Activated T-cell treated with anti-CD3 and anti-CD28 coated beads, Interleukin-2, amount 50 U/mL, for 24 hours (primary cell): Measurements from ENCODE around the gene STK32C.

ENCODE experiments used
- DNase-seq: peaks from one replicate; pipeline ENCODE4 v3.0.0-alpha.2; 2020
- H3K27ac Mint-ChIP-seq: 2 replicates; pipeline ENCODE4 v1.8.0; 2020; ENCODE audit warnings: mild to moderate bottlenecking, mixed read lengths
- H3K27me3 Mint-ChIP-seq: 2 replicates; pipeline ENCODE4 v1.8.0; 2020; ENCODE audit warnings: mixed read lengths
- H3K36me3 Mint-ChIP-seq: 2 replicates; pipeline ENCODE4 v1.8.0; 2020; ENCODE audit warnings: low read depth, mixed read lengths
- H3K4me1 Mint-ChIP-seq: 2 replicates; pipeline ENCODE4 v1.8.0; 2020; ENCODE audit warnings: low read depth, mixed read lengths
- H3K4me3 Mint-ChIP-seq: 2 replicates; pipeline ENCODE4 v1.8.0; 2020; ENCODE audit warnings: mild to moderate bottlenecking, moderate library complexity, mixed read lengths
- H3K9me3 Mint-ChIP-seq: 2 replicates; pipeline ENCODE4 v1.8.0; 2020; ENCODE audit warnings: mixed read lengths

The STK32C gene

DNA sequence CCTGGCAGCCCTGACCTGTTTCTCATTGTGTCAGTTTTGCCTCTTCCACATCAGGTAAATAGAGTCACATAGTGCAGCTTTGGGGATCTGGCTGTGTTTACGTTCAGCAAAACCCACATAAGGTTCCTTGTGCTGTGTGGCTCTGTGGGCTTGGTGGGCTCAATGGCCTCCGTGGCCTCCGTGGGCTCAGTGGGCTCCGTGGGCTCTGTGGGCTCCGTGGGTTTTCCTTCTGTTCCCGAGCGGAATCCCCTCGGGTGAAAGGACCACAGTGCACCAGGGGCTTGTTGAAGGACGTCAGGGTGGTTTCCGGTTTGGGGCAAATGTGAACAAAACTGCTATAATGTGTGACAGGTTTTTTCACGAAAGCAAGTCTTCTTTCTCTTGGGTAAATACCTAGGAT, 133.5 kb downstream of the STK32C start:
- Mint-ChIP-seq H3K27ac (no peak overlapping the region), H3K4me3 (no peak overlapping the region), H3K9me3 (peaks cover 4% of the 10 kb centered on the region), H3K36me3 (no peaks in the 10 kb centered on the region), H3K27me3 (peaks cover 38% of the 10 kb centered on the region), H3K4me1 (peaks cover 5% of the 10 kb centered on the region)
- DNase-seq = no peak

DNA sequence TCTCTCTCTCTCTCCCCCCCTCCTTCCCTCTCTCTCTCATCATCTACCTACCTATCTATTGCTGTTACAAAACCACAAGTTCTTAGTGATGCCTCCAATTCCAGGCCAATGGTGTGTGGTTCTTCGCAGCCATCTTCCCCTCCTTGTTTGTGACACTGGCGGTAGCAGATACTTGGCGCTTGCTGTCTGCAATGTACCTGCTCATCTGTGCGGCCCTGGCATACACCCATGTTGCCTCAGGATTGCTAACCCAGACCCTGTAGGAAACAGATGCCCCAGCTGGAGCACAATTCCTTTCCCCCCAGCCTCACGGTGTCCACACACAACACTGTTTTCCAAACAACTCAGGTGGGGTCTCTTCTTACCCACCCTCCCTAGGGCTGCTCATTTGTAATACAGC, 134.6 kb downstream of the STK32C start:
- H3K4me1 Mint-ChIP-seq = peaks cover 5% of the 10 kb centered on the region
- H3K9me3 Mint-ChIP-seq = peaks cover 4% of the 10 kb centered on the region
- H3K27me3 Mint-ChIP-seq = peaks cover 28% of the 10 kb centered on the region
- no peak overlapping the region for H3K4me3 Mint-ChIP-seq
- peak overlapping the region; percentile 66 for H3K27ac Mint-ChIP-seq
- no peaks in the 10 kb centered on the region for H3K36me3 Mint-ChIP-seq
- no peak for DNase-seq

DNA sequence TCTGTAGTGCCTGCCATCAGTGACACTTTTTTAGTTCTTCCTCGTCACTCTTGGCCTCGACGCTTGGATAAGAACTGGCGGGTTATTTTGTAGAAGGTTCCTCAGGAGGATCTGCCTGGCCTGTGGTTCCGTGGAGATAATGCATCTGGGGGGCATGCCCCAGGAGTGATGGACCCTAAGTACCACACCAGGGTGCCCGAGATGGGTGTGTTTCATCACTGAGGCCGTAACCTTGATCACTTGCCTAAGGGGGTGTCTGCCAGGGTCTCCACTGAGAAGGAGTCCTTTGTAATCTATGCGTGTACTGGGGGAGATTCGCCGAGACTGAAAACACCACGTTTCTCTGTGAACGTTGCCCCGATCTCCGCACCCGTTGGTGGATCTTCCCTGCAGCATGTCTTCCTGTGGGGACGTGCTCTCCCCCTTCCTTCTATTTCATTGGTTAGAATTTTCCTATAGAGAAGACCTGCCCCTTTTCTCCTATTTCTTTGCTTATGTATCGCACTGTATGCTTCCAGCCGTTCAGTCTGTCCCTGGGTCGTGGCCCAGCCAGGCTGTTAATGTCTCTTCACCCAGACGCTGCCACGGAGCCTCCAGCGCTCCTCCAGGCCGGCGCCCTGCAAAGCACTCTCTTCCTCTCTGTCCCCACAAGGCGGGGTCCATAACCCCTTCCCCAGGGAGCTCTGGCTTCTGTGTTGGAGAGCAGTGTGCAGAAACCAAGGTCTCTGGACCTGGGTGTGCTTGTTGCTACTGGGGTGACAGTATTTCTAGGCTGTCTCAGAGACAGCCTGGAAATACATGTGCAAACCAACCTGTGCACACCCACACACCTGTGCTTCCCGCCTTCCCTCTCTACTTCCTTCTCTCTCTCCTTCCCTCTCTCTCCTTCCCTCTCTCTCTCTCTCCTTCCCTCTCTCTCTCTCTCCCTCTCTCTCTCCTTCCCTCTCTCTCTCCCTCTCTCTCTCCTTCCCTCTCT, 135.4 kb downstream of the STK32C start:
- DNase-seq = no peak
- peaks cover 20% of the 10 kb centered on the region for H3K27me3 Mint-ChIP-seq
- peaks cover 5% of the 10 kb centered on the region for H3K4me1 Mint-ChIP-seq
- H3K27ac Mint-ChIP-seq = no peak overlapping the region
- no peak overlapping the region for H3K4me3 Mint-ChIP-seq
- no peaks in the 10 kb centered on the region for H3K36me3 Mint-ChIP-seq
- H3K9me3 Mint-ChIP-seq = peaks cover 4% of the 10 kb centered on the region

DNA sequence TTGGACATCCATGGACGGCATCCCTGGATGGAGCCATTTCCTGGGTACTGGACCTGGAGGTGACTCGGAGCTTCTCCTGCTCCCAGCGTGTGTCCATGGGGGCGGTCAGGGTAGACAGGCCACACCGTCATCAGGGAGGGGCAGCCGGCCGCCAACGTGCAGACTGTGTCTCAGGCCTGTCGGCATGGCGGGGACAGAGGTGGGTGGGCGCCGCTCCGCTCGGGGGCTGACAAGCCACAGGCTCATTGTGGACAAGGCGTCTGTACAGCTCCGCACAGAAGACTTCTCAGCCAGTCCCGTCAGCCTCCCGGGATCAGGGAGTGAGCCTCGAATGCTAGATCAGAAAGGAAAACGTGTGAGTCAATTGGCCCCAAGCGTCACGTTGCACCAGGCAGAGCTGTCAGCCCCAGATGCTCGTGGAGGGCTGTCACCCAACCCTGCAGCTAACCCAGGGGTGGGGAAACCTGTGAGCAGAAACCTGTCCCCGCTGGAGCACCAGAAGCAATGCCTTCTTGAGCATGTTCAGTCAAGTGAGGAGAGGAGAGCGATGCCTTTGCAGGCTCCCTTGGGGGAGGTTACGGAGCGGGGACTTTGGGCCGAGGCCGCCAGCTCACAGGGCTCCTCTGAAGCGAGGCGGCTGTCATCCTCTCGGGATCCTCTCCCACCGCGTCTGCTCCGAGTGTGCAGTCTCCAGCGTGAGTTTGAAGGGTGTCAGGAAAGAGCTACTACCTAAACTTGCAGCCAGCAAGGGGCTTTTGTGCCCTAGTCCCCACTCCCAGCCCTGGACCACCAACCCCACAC, 137.0 kb downstream of the STK32C start:
- no peak overlapping the region for H3K4me3 Mint-ChIP-seq
- H3K27ac Mint-ChIP-seq = no peak overlapping the region
- H3K9me3 Mint-ChIP-seq = peaks cover 4% of the 10 kb centered on the region
- H3K27me3 Mint-ChIP-seq = peaks cover 7% of the 10 kb centered on the region
- H3K36me3 Mint-ChIP-seq = no peaks in the 10 kb centered on the region
- peaks cover 8% of the 10 kb centered on the region for H3K4me1 Mint-ChIP-seq
- DNase-seq = no peak

DNA sequence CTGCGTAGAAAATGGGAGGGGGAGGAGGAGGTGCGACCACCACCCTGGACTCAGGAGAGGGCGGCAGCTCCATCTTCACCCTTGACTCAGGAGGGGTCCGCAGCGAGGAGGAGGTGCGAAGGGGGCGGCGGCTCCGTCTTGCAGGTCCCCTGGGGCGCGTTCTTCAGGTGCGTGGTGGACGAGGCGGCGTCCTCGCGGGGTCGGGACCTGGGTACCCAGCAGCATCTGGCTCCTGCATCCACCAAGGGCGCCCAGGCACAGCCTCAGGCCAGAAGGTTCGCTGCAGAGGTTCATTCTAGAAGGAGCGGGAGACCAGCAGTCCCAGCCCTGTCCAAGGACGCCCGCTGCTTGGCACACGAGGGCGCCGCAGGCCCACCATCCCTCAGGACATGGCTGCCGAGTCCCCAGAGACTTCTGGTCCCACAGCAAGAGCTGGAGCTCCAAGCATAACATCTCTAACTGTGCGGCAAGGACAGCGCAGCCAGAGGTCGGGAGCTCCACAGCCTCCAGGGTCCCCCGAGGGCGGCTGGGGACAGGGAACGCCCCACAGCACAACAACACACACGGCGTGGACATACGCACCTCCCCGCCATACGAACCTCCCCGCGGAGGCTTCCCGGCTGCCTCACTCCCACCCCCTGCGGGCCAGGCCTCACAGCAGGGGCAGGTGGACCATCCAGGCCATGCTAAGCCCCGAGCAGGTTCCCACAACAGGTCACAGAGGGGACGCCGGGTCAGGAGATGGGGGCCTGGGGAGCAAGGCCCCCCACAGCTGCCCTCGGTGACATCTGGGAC, 137.8 kb downstream of the STK32C start:
- no peak for DNase-seq
- Mint-ChIP-seq H3K9me3 (peaks cover 4% of the 10 kb centered on the region), H3K36me3 (no peaks in the 10 kb centered on the region), H3K27me3 (no peaks in the 10 kb centered on the region), H3K4me3 (no peak overlapping the region), H3K27ac (no peak overlapping the region), H3K4me1 (peaks cover 8% of the 10 kb centered on the region)

DNA sequence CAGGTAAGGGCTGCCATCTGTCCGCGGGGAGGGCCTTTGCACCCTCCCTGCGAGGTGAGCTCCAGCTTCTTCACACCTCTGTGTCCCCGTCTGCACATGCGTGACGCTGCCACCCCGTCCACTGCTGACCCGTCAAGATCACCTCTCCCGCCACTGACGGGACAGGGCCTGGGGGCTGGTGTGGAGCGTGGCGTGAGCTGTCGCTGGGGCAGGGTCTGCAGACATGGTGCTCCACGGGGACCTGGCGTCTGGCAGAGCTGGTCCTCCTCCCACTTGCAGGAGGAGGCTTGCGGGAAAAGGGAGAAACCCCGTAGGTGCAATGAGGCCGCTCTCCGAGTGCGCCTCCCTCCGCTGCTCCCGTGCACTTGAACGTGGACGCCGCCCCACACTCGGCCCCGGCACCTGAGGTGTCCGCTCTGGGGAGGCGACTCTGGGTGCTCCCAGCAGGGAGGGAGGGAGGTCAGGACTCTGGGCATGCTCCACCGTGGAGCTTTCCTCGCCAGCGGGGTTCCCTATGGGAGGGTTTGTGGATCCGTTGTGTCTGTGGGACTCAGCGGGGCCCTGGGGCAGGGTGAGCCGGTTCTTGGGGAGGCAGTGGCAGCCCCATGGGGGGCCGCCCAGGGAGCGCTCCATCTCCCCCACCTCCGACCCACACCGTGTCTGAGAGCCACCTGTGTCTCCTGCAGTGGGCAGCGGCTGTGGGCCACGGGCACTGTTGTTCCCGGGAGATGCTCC, 138.6 kb downstream of the STK32C start:
- H3K27me3 Mint-ChIP-seq = no peaks in the 10 kb centered on the region

DNA sequence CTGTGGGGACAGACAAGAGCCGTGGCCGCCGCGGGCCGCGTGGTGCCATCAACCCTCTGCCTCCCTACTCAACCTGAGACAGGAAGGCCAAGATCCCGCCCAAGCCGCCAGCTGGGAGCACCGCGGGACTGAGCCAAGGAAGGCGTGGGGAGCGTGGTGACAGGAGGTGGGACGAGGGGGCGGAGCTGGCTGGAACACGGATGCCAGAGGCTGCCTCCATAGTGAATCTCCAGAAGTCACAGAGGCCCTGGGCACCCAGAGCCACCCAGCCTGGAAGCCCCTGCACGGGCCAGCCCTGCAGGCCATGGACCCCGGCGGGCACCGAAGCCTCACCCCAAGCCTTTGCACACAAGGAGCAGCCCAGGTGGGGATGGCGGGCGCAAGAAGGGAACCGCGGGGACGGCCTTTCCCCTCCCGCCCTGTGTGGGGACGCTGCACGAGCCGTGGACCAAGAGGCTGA, 139.1 kb downstream of the STK32C start:
- no peaks in the 10 kb centered on the region for H3K27me3 Mint-ChIP-seq

More for the DNA sequence above, 138.6 kb downstream of the STK32C start:
- H3K36me3 Mint-ChIP-seq = no peaks in the 10 kb centered on the region
- no peak overlapping the region for H3K4me3 Mint-ChIP-seq
- H3K9me3 Mint-ChIP-seq = peaks cover 4% of the 10 kb centered on the region
- H3K4me1 Mint-ChIP-seq = peaks cover 8% of the 10 kb centered on the region
- DNase-seq = no peak
- H3K27ac Mint-ChIP-seq = no peak overlapping the region

DNA sequence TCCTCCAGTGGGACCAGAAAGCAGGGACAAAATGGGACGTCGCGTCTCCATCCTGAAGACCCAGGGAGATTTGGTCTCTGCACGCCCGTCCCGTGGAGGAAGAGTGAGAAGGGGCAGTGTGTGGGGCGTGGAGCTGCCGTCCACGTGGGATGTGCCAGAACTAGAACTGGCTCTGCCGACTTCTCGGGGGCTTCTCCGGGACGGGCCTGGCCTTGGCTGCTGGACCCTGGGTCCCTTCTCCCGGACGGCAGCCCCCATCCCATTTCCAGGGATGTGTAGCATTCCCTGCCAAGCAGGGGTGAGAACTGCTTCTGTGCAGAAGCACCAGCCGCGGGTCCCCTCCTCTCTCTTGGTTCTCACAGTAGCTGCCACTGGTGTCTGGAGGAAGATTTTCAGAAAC, 139.8 kb downstream of the STK32C start:
- Mint-ChIP-seq H3K9me3 (no peaks in the 10 kb centered on the region), H3K27me3 (no peaks in the 10 kb centered on the region), H3K36me3 (no peaks in the 10 kb centered on the region), H3K4me3 (no peak overlapping the region), H3K4me1 (peaks cover 5% of the 10 kb centered on the region), H3K27ac (no peak overlapping the region)
- DNase-seq = no peak

More for the DNA sequence above, 139.1 kb downstream of the STK32C start:
- peaks cover 4% of the 10 kb centered on the region for H3K9me3 Mint-ChIP-seq
- DNase-seq = no peak
- H3K4me1 Mint-ChIP-seq = peaks cover 8% of the 10 kb centered on the region
- no peak overlapping the region for H3K4me3 Mint-ChIP-seq
- H3K36me3 Mint-ChIP-seq = no peaks in the 10 kb centered on the region
- H3K27ac Mint-ChIP-seq = no peak overlapping the region

DNA sequence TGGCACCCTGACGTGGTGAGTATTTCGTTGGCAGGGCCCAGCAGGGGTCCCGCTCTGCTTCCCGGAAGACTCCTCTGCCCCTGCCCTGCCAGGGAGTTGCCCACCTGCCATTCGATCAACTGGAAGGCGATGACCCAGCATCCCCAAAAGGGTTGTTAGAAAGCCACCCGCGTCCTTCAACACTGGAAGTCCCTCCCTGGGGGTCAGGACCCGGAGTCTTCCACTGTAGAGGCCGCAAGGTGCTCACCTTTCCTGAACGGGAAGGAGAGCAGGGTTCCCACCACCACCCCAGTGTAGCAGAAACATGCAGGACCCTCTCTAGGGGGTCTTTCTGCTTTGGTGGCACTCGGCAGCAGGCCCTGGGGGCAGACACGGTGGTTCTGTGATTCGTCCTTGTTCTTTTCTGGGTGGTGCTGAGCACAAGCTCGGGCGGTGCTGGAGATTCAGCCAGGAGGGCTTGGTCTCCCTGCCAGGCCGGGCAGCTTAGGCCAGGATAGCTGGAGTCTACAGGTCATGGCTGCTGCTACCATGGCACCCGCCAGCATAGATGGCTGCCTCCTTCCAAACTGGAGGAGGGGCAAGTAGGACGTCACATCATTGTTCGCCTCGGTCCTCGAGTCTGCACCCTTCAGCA, 140.6 kb downstream of the STK32C start:
- H3K4me1 Mint-ChIP-seq = peaks cover 13% of the 10 kb centered on the region
- H3K9me3 Mint-ChIP-seq = no peaks in the 10 kb centered on the region
- H3K4me3 Mint-ChIP-seq = no peak overlapping the region
- no peak overlapping the region for H3K27ac Mint-ChIP-seq
- no peaks in the 10 kb centered on the region for H3K36me3 Mint-ChIP-seq
- no peak for DNase-seq
- H3K27me3 Mint-ChIP-seq = no peaks in the 10 kb centered on the region

DNA sequence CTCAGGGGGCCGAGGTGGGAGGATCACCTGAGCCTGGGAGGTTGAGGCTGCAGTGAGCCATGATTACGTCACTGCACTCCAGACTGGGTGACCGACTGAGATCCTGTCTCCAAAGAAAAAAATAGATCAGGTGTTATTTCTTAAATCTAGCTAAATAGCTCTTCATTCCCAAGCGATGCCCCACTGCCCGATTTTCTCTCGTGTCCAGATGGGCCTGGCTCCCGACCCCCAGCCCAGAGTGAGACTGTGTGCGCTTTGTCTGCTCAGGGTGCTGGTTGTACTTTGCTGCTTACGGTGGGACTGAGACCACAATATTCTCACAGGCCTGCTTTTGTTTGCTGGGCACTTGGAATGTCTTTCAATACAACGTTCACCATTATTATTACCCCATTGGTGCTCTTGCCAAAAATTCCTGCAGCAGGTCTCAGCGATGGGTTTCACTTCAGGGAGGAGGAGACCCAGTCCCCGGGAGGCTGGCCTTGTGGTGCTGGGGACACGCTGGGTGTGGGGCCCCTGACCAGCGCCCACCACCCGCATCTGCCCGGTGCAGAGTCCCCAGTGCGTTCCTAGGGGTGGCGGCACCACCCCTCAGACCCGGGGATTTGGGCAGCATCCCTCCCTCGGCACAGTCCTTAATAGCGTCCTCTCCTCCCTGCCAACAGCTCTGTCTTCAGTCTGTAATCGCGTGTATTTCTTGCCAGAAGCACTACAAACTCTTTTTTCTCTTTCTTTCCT, 141.4 kb downstream of the STK32C start:
- H3K9me3 Mint-ChIP-seq = no peaks in the 10 kb centered on the region
- H3K4me1 Mint-ChIP-seq = peaks cover 18% of the 10 kb centered on the region
- DNase-seq = no peak
- H3K27ac Mint-ChIP-seq = no peak overlapping the region
- no peak overlapping the region for H3K4me3 Mint-ChIP-seq
- H3K27me3 Mint-ChIP-seq = no peaks in the 10 kb centered on the region
- H3K36me3 Mint-ChIP-seq = no peaks in the 10 kb centered on the region

DNA sequence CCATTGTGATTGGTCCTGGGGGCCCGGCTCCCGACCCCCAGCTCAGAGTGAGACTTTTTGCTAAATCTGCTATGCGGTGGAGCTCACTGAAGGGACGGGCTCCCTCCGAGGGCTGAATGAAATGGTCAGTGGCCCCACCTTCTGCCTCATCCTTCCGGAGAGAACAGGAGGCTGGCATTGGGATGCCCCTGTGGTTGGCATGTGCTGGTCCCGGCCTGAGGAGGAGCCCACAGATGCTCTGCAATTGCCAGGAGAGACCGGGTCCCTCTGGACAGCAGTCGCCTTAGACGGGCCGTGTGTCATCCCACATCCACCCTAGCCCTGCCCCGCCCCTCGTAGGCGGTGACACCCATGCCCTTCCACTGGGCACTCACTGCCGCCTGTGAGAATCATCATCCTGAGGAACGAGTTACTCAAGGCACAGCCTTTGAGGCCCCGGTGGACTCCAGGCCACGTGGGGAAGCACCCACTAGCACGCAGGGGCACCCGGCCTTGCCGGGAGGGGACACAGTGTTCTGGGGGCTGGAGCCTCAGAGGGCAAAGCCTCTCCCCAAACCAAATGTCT, 142.3 kb downstream of the STK32C start:
- Mint-ChIP-seq H3K36me3 (no peaks in the 10 kb centered on the region), H3K27ac (no peak overlapping the region), H3K4me3 (no peak overlapping the region), H3K4me1 (peaks cover 18% of the 10 kb centered on the region), H3K27me3 (no peaks in the 10 kb centered on the region), H3K9me3 (no peaks in the 10 kb centered on the region)
- no peak for DNase-seq

DNA sequence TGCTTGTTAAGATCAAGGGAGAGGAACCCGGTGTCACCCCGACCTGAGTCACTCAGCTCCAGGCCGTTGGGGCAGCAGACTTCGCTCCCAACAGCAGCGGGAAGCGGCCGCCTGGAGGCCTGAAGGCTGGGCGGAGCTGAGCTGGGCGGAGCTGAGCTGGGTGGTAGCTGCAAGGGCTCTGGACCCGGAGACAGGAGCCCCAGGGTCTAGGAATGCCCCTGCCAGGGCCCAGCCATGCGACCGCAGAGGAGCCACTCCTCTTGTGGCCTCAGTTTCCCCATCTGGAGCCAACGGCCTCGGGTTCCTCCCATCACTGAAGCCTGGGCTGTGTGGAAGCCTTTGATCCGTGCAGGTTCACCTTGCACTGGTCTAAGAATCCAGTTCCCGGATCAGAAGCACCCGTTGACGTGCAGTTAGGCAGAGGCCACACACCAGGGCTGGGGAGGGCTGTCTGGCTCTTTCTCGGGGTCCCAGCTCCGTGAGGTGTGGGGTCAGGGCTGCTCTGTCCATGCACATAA, 142.9 kb downstream of the STK32C start:
- no peak overlapping the region for H3K27ac Mint-ChIP-seq
- no peaks in the 10 kb centered on the region for H3K36me3 Mint-ChIP-seq
- H3K27me3 Mint-ChIP-seq = no peaks in the 10 kb centered on the region
- H3K9me3 Mint-ChIP-seq = no peaks in the 10 kb centered on the region
- H3K4me3 Mint-ChIP-seq = no peak overlapping the region
- H3K4me1 Mint-ChIP-seq = peaks cover 18% of the 10 kb centered on the region
- no peak for DNase-seq
